ENCODE results near the gene NPAS3.

Gene NPAS3

DNA sequence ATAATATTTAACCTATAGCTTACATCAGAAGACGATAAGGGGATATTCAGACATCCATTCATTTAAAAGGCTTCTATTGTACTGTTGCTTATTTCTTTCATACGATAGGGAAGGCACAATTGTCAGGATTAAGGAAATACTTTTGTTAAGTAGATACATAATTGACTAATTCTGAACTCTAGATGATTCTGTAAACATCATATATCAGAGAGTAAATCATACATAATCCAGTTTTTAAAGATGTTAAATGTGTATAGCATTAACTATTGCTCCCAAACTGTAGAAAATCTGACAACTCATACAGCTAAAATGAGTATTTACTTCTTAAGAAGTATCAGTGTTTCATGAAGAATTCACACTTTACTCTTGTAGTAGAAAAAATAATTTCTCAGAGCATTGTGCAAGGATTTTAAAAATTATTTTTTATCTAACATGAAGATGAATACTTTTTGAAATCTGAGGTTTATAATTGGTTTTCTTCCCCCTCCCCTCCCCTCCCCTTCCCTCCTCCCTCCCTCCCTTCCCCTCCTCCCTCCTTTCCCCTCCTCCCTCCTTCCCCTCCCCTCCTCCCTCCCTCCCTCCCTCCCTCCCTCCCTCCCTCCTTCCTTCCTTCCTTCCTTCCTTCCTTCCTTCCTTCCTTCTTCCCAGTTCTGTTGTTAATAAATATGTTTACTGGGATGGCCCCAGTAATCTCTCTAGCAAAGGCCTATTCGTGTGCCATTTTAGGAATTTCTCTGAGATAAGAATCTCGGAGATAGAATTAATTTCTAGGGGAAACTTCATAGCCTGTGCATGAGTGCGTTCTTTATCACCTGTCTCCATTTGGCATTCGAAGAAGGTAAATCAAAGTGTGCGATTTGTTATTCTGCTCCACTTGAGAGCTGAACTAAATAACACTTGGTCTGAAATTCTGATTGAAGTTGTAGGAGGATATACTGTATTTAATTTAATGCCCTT is 2.3 kb downstream of the NPAS3 start:
- no peak for DNase-seq

DNA sequence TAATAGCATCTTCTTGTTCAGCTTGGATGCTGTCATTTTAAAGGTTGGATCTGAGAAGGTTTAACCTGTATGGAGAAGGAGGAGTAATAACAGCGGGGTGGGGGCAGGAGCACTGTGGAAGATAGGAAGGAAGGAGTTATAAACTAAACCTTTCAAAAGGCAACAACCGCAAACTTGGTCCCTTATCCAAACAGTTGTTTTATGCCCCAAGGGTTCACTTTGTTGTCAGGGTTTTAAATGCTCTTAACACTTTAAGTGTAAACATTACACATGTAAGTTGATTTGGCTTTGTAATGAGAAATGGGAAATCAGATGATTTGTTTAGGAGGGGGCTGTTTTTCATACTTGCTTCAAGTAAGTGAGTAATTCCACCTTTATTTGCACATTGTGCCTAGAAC is 3.0 kb downstream of the NPAS3 start:
- no peak for DNase-seq

DNA sequence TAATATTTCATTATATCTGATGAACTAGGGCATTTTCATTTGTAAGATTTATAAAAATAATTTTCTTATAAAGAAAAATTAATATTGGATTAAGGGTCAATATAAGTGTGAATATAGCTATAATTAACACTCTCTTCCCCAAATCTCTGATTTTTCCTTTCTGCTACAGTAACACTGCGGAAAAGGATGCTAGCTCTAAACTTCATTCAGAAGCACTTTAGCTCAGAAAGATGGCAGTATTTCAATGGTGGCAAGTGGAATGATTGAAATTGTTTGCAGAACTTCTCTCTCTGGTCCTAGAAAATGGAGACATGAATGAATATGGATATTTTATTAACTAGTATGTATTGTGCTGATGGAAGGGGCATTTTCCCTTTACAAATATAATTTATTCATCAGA is 8.4 kb downstream of the NPAS3 start:
- DNase-seq: no peak

DNA sequence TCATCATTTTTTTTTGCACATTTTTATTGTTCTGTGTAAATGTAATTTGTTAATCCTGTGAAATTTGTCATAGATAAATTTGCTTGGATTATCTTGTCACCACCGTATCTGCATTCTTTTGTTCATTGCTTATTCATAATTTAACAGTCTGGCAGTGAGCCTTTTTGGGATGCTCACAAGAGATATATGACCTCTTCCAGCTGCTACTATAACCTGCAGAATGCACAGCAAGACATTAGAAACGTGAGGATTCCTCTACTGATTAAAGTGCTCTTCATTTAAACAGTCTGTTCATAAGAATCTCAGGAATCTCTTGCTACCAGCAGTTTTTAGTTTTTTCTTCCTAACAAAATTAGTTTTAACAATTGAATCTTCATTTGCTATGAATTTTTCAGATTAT is 9.1 kb downstream of the NPAS3 start:
- no peak for DNase-seq

- no peak for DNase-seq
Observed at GRCh38 chr14:32950584-32950983, 11.9 kb downstream of the NPAS3 start.

- no peak for DNase-seq
Observed at GRCh38 chr14:32967421-32967820, 28.7 kb downstream of the NPAS3 start.

DNA sequence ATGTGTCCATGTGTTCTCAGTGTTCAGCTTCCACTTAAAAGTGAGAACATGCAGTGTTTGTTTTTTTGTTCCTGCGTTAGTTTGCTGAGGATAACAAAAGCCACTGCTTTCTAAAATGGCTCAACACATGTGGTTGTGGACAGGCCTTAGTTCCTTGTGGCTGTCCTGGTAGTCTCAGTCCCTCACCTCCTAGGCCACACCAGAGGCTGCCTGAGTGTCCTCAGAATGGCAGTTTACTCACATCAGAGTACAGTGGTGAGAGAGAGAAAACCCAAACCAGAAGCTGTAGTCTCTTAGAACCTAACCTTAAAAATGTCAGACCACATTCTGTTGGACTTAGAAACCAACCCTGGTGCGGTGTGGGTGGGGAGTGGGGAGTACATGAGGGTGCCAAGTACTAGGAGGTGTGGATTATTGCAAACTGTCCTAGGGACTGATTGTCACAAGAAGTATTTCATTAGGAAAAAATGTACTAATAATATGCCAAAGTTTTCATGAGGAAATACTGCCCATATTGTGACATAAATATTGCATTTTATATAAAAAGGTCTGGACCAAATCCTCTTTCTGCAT is 30.4 kb downstream of the NPAS3 start:
- no peak for DNase-seq

DNA sequence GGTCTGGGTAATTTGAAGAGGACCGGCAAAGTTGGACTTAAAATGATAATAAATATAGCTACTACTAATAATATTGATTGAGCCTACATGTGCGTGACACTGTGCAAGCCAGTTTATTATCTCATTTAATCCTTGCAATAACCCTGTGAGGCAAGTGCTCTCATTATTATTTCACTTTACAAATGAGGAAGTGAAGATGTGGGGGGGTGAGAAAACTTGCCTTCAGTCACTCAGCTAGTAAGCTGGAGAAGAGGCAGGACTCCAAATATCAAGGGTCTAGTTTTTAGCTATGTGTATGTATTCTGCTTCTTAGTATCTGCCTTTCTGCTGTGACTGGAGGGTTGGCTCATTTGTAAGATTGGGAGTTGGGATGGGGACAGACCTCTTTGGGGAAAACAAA is 39.2 kb downstream of the NPAS3 start:
- no peak for DNase-seq

- no peak for DNase-seq
Observed at GRCh38 chr14:32978691-32979255, 40.1 kb downstream of the NPAS3 start.

- DNase-seq: no peak
Observed at GRCh38 chr14:32980178-32980901, 41.7 kb downstream of the NPAS3 start.

DNA sequence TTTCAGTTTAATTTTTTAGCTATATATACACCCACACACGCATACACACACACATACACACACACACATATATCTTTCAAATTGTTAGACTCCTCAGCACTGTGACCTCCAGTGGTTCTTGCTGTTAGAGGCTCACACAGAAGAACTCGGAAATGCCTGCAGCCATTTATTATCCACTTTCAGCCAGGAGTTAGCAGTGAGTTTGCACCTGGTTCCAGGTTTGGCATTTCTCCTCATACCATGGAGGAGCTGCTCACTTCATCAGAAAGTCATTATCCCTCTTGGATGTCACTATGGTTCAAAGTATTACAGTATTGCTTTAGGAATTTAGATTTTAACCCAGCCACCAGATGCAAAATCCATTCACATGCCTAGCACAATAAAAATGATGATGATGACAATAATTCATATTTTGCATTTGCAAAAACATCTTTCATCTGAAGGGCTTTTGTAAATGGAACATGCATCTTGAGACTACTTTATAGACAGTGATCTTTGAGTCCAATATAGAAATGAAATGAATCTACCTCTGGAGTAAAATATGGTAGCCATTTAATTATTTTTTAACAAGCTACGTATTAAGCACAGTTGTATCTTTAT is 42.3 kb downstream of the NPAS3 start:
- no peak for DNase-seq

DNA sequence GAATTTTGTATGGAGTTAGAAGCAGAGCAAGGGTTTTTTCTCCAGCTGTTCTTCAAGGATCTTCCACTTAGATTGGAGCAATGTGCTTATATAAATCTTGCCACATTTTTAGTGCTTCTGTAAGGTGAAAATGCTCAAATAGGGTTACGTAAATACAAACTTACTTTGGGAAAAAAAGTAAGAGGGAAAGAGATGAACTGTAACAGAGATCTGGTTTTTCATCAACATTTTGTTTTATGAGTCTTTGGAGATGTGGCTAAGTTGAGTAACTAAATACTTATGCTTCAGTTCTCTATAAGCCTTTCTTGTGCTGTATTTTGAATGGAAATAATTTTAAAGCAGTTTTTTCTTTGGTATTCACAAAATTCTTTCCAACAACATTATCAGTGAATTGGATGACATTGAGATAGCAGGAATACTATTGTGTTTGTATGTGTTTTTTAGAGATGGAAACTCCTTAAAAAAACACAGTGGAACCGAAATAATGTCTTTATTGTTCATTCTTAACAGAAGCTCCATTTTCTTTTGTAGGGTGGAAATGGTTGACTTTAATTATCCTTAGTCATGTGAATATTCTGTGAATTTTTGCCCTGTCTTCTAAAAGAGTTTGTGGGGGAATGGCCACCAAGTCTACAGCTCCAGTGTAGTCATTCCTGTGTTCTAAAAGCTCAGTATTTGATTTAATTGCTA is 45.7 kb downstream of the NPAS3 start:
- no peak for DNase-seq

DNA sequence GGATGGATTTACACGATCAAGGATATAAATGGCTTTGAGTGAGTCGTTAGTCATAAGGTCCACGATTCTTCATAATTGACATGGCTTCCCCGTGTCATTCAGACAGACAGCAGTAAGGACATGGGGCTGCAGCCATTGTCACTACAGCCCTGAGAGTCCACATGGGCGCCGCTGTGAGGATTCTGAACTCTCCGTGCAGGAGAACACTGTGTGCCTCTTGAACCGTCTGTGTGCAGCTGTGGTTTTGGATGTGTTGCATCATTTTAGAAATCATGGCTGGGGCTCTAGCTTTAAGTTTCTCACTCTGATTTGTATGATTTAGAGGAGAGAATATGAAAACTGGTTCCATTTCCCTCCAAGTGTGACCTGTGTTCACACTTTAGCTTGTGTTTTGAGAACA is 47.2 kb downstream of the NPAS3 start:
- DNase-seq: no peak

DNA sequence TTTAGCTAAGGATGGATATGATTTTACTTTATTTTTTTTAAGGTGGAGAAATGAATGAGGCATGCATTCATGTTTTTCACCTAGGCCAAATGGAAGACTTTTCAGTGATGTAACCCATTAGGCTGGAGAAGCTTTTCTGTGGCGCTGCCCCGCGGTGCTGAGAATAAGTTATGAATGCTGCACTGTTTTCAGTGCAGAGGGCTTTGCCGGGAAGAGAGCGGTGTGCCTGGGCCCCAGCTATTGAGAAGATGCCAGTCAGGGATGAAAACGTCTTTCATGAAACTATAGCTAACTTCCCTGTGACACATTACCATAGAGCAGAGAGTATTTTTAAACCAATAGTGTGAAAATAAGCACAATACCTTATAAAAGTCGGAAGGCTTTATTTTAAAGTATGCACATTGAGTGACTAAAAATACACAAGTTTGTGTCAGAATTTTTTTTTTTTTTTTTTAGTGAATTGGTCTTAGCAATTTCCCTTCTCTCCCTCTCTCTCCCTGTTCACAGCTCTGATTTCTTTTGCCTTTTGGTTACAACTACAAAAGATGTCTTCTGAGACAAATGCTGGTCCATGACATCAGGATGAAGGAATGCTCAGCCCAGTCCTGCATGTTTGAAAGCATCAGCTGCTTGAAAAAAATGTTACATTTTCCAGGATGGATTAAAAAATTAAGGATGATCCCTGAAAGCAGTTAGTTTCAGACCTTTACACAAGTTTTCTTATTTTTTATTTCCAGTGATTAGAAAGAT is 48.3 kb downstream of the NPAS3 start:
- DNase-seq: no peak

DNA sequence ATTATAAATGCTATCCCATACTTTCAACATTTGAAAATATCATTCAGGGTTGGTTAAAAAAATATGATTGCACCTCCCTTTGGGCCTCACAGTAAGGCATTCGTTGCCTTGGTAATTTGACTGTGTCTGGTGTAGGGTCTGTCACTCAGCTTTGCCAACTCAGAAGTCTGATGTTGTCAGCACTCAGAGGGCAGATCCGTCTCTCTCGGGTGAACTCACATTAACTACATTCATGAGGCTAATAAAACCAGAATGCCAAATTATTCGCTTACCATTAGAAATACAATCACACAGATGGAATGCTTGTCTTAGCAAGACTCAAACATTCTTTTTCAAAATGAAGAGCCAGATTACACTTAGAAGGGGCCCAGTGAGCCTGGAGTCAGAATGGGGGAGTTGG is 53.0 kb downstream of the NPAS3 start:
- no peak for DNase-seq

DNA sequence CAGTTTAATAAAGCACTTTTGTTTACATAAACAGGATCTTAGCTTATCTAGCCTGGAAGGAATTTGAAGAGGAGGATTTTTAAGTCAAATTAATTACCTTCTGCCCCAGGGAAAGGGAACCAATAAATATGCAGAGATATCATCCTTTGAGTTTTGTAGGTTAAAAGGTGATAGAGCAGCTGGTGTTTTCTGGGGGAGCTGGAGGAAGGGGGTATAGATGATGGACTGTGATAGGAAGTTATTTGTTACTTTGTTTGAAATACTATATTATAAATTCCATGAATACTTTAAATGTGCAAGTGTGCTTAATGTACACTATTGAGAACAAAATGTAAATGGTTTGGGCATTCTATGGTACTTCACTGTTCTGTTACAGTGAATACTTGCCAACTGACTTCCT is 55.2 kb downstream of the NPAS3 start:
- no peak for DNase-seq

GRCh38 chr14:32996343-32996742 is 57.7 kb downstream of the NPAS3 start:
- DNase-seq: no peak

DNA sequence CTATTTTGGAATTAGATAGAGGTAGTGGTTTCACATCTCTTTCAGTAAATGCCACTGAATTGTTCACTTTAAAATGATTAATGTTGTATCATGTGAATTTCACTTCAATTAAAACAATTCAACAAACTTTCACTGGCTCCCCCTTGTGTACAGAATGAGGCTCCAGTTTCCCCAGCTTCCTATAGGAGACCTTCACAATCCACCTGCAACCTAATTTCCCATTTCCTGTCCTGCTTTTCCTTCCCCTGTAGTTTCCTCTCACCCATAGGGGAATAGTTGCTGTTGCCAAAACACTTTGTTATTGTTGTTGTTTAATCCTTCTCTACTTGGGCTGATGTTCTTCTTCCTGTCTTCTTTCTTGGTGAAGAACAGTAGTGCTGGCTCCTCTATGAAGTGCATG is 59.8 kb downstream of the NPAS3 start:
- DNase-seq: no peak

- DNase-seq: no peak
Observed at GRCh38 chr14:33009673-33010072, 71.0 kb downstream of the NPAS3 start.

GRCh38 chr14:33010495-33010894 is 71.8 kb downstream of the NPAS3 start:
- DNase-seq: no peak

DNA sequence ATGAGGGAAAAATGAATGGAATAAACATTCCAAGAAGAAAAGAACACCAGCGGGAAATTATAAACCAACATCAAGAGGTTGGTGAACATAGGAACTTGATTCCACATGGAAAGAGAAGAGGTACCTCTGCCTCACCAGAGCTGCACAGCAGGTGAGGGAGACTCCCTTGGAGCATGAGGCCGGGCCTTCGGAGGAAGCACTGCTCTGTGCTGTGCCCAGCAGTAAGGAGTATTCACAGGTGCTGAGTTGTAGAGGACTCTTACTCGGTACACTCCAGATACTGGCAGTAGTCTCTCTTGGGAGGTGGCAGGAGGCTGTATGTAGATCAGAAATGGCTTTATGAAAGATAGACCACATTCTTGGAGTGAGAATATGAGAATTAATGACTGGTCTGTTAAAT is 76.0 kb downstream of the NPAS3 start:
- DNase-seq: no peak

DNA sequence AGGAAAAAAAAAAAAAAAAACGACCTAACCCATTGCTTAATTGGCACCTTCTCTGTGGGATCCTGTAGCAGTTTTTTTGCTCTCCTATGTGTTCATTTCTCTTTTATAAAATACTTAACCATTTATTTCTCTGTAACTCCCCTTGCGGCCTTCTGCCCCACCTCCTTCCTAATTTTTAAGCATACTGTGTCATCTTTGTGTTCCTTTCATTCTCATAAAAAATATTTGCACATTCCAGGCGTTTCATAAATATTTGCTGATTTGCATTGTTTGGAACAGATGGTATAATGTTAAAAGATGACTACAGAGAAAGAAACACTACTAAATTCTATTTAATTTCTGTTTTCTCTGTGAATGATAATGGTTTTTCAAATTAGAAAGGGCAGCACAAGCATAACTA is 77.9 kb downstream of the NPAS3 start:
- no peak for DNase-seq
